ENCODE data around the gene PRRG1.
"Not testable (repeated sequence)": the region's sequence is repeated elsewhere in the genome, so short reads cannot be mapped to it uniquely, and the experiment has no call there.

The PRRG1 gene

GRCh38 chrX:37378404-37378803 lies 29.2 kb downstream of the PRRG1 start:
- DNase-seq (ENCODE audit: low spot score): no peak

GRCh38 chrX:37378830-37379229 lies 29.7 kb downstream of the PRRG1 start:
- no peak for DNase-seq (ENCODE audit: low spot score)

GRCh38 chrX:37380256-37380655 lies 31.1 kb downstream of the PRRG1 start:
- DNase-seq (ENCODE audit: low spot score): no peak

- DNase-seq (ENCODE audit: low spot score): no peak
These were observed 31.8 kb downstream of the PRRG1 start for GRCh38 chrX:37380924-37381323.

GRCh38 chrX:37383313-37383712 lies 34.1 kb downstream of the PRRG1 start:
- DNase-seq (ENCODE audit: low spot score): no peak

GRCh38 chrX:37388413-37388812 lies 39.2 kb downstream of the PRRG1 start:
- DNase-seq (ENCODE audit: low spot score): no peak

GRCh38 chrX:37405956-37406355 lies 56.8 kb downstream of the PRRG1 start:
- no peak for DNase-seq (ENCODE audit: low spot score)

- DNase-seq (ENCODE audit: low spot score): no peak
These were observed 58.6 kb downstream of the PRRG1 start for GRCh38 chrX:37407736-37408135.

GRCh38 chrX:37409278-37409677 lies 60.1 kb downstream of the PRRG1 start:
- no peak for DNase-seq (ENCODE audit: low spot score)

- no peak for DNase-seq (ENCODE audit: low spot score)
These were observed 71.0 kb downstream of the PRRG1 start for GRCh38 chrX:37420185-37420584.

GRCh38 chrX:37420756-37421155 lies 71.6 kb downstream of the PRRG1 start:
- DNase-seq (ENCODE audit: low spot score): no peak

GRCh38 chrX:37424000-37424429 lies 74.9 kb downstream of the PRRG1 start:
- no peak for DNase-seq (ENCODE audit: low spot score)

GRCh38 chrX:37425370-37425769 lies 76.2 kb downstream of the PRRG1 start:
- no peak for DNase-seq (ENCODE audit: low spot score)

GRCh38 chrX:37428962-37429361 lies 79.8 kb downstream of the PRRG1 start:
- DNase-seq (ENCODE audit: low spot score): not testable (repeated sequence)

GRCh38 chrX:37434362-37434761 lies 85.2 kb downstream of the PRRG1 start:
- DNase-seq (ENCODE audit: low spot score): no peak

- DNase-seq (ENCODE audit: low spot score): no peak
These were observed 88.0 kb downstream of the PRRG1 start for GRCh38 chrX:37437160-37437559.

GRCh38 chrX:37441377-37441776 lies 92.2 kb downstream of the PRRG1 start:
- DNase-seq (ENCODE audit: low spot score): no peak

- DNase-seq (ENCODE audit: low spot score): no peak
These were observed 96.0 kb downstream of the PRRG1 start for GRCh38 chrX:37445182-37445581.

GRCh38 chrX:37453821-37454220 lies 104.7 kb downstream of the PRRG1 start:
- no peak for DNase-seq (ENCODE audit: low spot score)

GRCh38 chrX:37454537-37455285 lies 105.5 kb downstream of the PRRG1 start:
- DNase-seq (ENCODE audit: low spot score): no peak

- DNase-seq (ENCODE audit: low spot score): no peak
These were observed 106.2 kb downstream of the PRRG1 start for GRCh38 chrX:37455381-37455780.

GRCh38 chrX:37460285-37460684 lies 111.1 kb downstream of the PRRG1 start:
- not testable (repeated sequence) for DNase-seq (ENCODE audit: low spot score)

- no peak for DNase-seq (ENCODE audit: low spot score)
These were observed 113.2 kb downstream of the PRRG1 start for GRCh38 chrX:37462346-37462745.

GRCh38 chrX:37468124-37468739 lies 119.1 kb downstream of the PRRG1 start:
- DNase-seq (ENCODE audit: low spot score): no peak

All from NAMALWA (cell line).